HepG2 (cell line): ENCODE results near the gene RPS6KA3. TPM values are rescaled to one million over a fixed set of nuclear protein-coding genes. Genes with fewer than 3 reads are reported as not detected.

Experiments
- ATAC-seq: fragments of 200-7000 bp; cut with Tn5 transposase; 3 replicates; pipeline ENCODE4 v1.9.1; 2020; ENCODE audit warnings: mild to moderate bottlenecking, moderate library complexity
- BruUV-seq: library from RNA; stranded (reverse); fragments of 400-500 nt; replicated peaks from 2 replicates; lab custom pipeline; 2021; lab: Mats Ljungman, UMichigan
- CTCF ChIA-PET: fragments of 300-600 bp; formaldehyde crosslinking; extraction: SDS; loops from one replicate; lab custom pipeline; 2021; ENCODE audit warnings: low total read pairs, inconsistent platforms, low intra/inter-chr PET ratio; lab: Yijun Ruan, JAX
- POLR2A ChIA-PET: fragments of 350-600 bp; sonication (Branson Sonifier 250); formaldehyde crosslinking; loops from one replicate; lab custom pipeline; 2020; ENCODE audit warnings: antibody characterized with exemption, inconsistent platforms; lab: Yijun Ruan, JAX
- DNase-seq: peaks from one replicate; pipeline ENCODE4 v3.0.0-alpha.2; 2015; ENCODE audit warnings: low spot score
- FAIRE-seq: peaks from 3 replicates; lab custom pipeline; 2011; peaks lifted over from hg19 to GRCh38; lab: Jason Lieb, UNC
- H2AFZ ChIP-seq: one replicate; pipeline ENCODE4 v1.6.1; 2011; ENCODE audit warnings: low read length, inconsistent platforms
- H3K27ac ChIP-seq: fragments of 300-600 bp; 3 replicates; pipeline ENCODE4 v1.8.0; 2011; ENCODE audit warnings: mixed run types, mild to moderate bottlenecking, mixed read lengths, low read length, inconsistent platforms; ENCODE audit not compliant: insufficient read depth; ENCODE audit errors: extremely low read length
- H3K27me3 ChIP-seq, 2 experiments: fragments of 200-600 bp in 1 of 2; 2 replicates in 1 of 2; 3 replicates in 1 of 2; pipeline versions ENCODE4 v1.6.0 to v1.8.0; 2011; ENCODE audit warnings: low read length in 2 of 2, mild to moderate bottlenecking in 2 of 2, moderate library complexity in 2 of 2, inconsistent platforms in 1 of 2; ENCODE audit not compliant: insufficient read depth in 2 of 2, control insufficient read depth in 1 of 2
- H3K36me3 ChIP-seq, 2 experiments: fragments of 200-600 bp in 1 of 2; replicated peaks in 1 of 2; 2 replicates in 1 of 2; 3 replicates in 1 of 2; pipeline versions ENCODE4 v1.5.1 to v1.8.0; 2011; ENCODE audit warnings: low read length in 2 of 2, inconsistent platforms in 1 of 2; ENCODE audit not compliant: insufficient read depth in 2 of 2, control insufficient read depth in 1 of 2
- H3K4me1 ChIP-seq: 2 replicates; pipeline ENCODE4 v1.5.1; 2012; ENCODE audit warnings: low read length, inconsistent platforms; ENCODE audit not compliant: insufficient read depth
- H3K4me2 ChIP-seq: 2 replicates; pipeline ENCODE4 v1.6.0; 2011; ENCODE audit warnings: low read depth, low read length, inconsistent platforms
- H3K4me3 ChIP-seq, 3 experiments: fragments of 200-600 bp in 1 of 3; sonication (generic), shearing (Covaris generic) in 1 of 3; replicated peaks in 1 of 3; 2 replicates each; pipeline ENCODE4 v1.5.1; 2011 to 2016; ENCODE audit warnings: low read length in 3 of 3, inconsistent platforms in 2 of 3, low read depth in 2 of 3, mild to moderate bottlenecking in 2 of 3, control low read depth in 1 of 3, mixed read lengths in 1 of 3; ENCODE audit not compliant: insufficient read depth in 1 of 3
- H3K79me2 ChIP-seq: one replicate; pipeline ENCODE4 v1.6.1; 2011; ENCODE audit warnings: low read length, inconsistent platforms; ENCODE audit not compliant: insufficient read depth
- H3K9ac ChIP-seq: 2 replicates; pipeline ENCODE4 v1.6.0; 2011; ENCODE audit warnings: mild to moderate bottlenecking, low read depth, low read length, inconsistent platforms; ENCODE audit not compliant: insufficient read depth
- H3K9me3 ChIP-seq: 2 replicates; pipeline ENCODE4 v1.5.1; 2012; ENCODE audit warnings: mild to moderate bottlenecking, low read length
- H4K20me1 ChIP-seq: 2 replicates; pipeline ENCODE4 v1.6.0; 2011; ENCODE audit warnings: inconsistent platforms, mild to moderate bottlenecking, low read length, moderate library complexity; ENCODE audit not compliant: insufficient read depth
- CEBPB ChIP-seq: IDR thresholded peaks from 2 replicates; pipeline ENCODE4 v1.6.1; 2011; ENCODE audit warnings: low read depth, low read length, improper control_type of control experiment, borderline replicate concordance
- KDM5A ChIP-seq: fragments of 200-600 bp; sonication (generic); IDR thresholded peaks from 2 replicates; pipeline ENCODE4 v1.7.0; 2018; ENCODE audit warnings: antibody characterized with exemption, mild to moderate bottlenecking, low read length, borderline replicate concordance
- KLF11 ChIP-seq: IDR thresholded peaks from 2 replicates; pipeline ENCODE4 v1.6.1; 2016; ENCODE audit warnings: missing compliant biosample characterization
- KLF13 ChIP-seq: sonication (generic); formaldehyde crosslinking; IDR thresholded peaks from 2 replicates; pipeline ENCODE4 v1.4.0; 2020; ENCODE audit warnings: mild to moderate bottlenecking, missing genetic modification reagents
- KLF15 ChIP-seq: sonication (generic); formaldehyde crosslinking; IDR thresholded peaks from 2 replicates; pipeline ENCODE4 v1.8.1; 2023; ENCODE audit warnings: borderline replicate concordance, mild to moderate bottlenecking, inconsistent platforms, missing genetic modification reagents, mixed read lengths
- PLRG1 ChIP-seq: fragments of 450-650 bp; conservative IDR thresholded peaks from 2 replicates; pipeline ENCODE4 v1.6.1; 2016
- RELA ChIP-seq: sonication (generic); formaldehyde crosslinking; IDR thresholded peaks from 2 replicates; pipeline ENCODE4 v1.4.0; 2020; ENCODE audit warnings: missing genetic modification reagents
- SMYD3 ChIP-seq: sonication (generic); formaldehyde crosslinking; IDR thresholded peaks from 2 replicates; pipeline ENCODE4 v1.8.1; 2023; ENCODE audit warnings: mild to moderate bottlenecking, missing genetic modification reagents
- SRF ChIP-seq: IDR thresholded peaks from 2 replicates; pipeline ENCODE4 v1.6.1; 2011; ENCODE audit warnings: mild to moderate bottlenecking, low read depth, low read length, moderate library complexity
- ZNF713 ChIP-seq: sonication (generic); formaldehyde crosslinking; IDR thresholded peaks from 2 replicates; pipeline ENCODE4 v1.4.0; 2020; ENCODE audit warnings: mild to moderate bottlenecking, missing genetic modification reagents
- ZNF749 ChIP-seq: sonication (generic); formaldehyde crosslinking; IDR thresholded peaks from 2 replicates; pipeline ENCODE4 v1.8.0; 2022; ENCODE audit warnings: mild to moderate bottlenecking, missing genetic modification reagents, moderate library complexity, borderline replicate concordance
- ZSCAN31 ChIP-seq: sonication (generic); formaldehyde crosslinking; IDR thresholded peaks from 2 replicates; pipeline ENCODE4 v1.5.0; 2020; ENCODE audit warnings: low read depth, mild to moderate bottlenecking, missing genetic modification reagents
- WGBS: methylation state at CpG from one replicate; pipeline ENCODE4 v1.1.6; 2017; ENCODE audit warnings: low lambda C conversion rate; 5-methylcytosine and 5-hydroxymethylcytosine counted together
- in situ Hi-C: cut with HindIII; loops from 2 replicates; pipeline ENCODE4 v1.10.0; 2017; ENCODE audit warnings: low pct_unique_long_range_greater_than_20kb; ENCODE audit not compliant: extremely low pct_ligation_motif_present
- intact Hi-C: fragments of 100-400 bp; cut with micrococcal nuclease; formaldehyde crosslinking; loops from one replicate; pipeline ENCODE4 v1.10.0; 2022; ENCODE audit not compliant: unreplicated experiment
- polyA plus RNA-seq, 8 experiments: library from polyadenylated mRNA; depleted of rRNA in 3 of 8; stranded (reverse) in 7 of 8; unstranded in 1 of 8; fragments of >200 nt; fragmentation: Illumina TruSeq in 4 of 8; extraction: Trizol in 4 of 8; gene quantifications; 2 replicates each; pipeline versions ENCODE4 v1.2.1 to v1.2.3, GENCODE V29; 2011 to 2016; ENCODE audit warnings: low read depth in 4 of 8, missing spikeins in 1 of 8, mixed read lengths in 1 of 8; ENCODE audit not compliant: insufficient read depth in 1 of 8
- total RNA-seq, 5 experiments: library from RNA; depleted of rRNA; stranded (reverse); fragments of >200 nt; fragmentation: Illumina TruSeq; extraction: Trizol; gene quantifications; 2 replicates each; pipeline ENCODE4 v1.2.3, GENCODE V29; 2016; ENCODE audit warnings: low read depth in 1 of 5
- TF ChIP-seq, protein P1 (sequence below): sonication (generic); formaldehyde crosslinking; IDR thresholded peaks from 2 replicates; pipeline ENCODE4 v1.8.0; 2022; ENCODE audit warnings: mild to moderate bottlenecking, missing genetic modification reagents, moderate library complexity
- TF ChIP-seq, protein P2 (sequence below): sonication (generic); formaldehyde crosslinking; IDR thresholded peaks from 2 replicates; pipeline ENCODE4 v1.5.0; 2020; ENCODE audit warnings: missing genetic modification reagents
- TF ChIP-seq, protein P3 (sequence below): sonication (generic); formaldehyde crosslinking; IDR thresholded peaks from 2 replicates; pipeline ENCODE4 v1.4.0; 2020; ENCODE audit warnings: mild to moderate bottlenecking, missing genetic modification reagents

Gene RPS6KA3
- total and polyA plus RNA-seq, 2 of the 13 experiments (the other 11 are each of a cell fraction or from before 2014, with no cell fraction given), result 314 to 357 TPM

DNA sequence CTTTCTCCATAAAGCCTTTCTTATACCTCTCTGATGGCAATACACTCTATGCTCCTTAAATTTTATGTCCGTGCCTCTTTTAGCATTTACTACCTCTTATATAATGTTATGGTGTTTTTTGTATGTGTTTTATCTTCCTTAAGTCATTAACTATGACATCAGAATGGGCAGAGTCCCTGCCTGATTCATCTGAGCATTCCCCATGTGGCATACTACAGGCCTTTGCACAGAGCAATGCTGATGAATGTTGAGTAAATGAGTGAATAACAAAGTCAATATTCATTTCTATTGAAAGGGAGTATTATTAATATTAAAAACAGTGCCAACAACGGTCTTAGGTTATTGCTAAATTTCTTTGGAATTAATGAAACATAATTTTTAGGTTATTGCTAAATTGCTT lies 18.8 kb upstream of the RPS6KA3 start:
- Histone ChIP-seq H3K36me3 (no peaks in the 10 kb centered on the region), H3K9ac (no peak overlapping the region), H3K4me1 (peaks cover 7% of the 10 kb centered on the region; the same call in 1 of the 2 replicates), H2AFZ (no peak overlapping the region), H3K4me3 (no peak overlapping the region), H3K79me2 (no peaks in the 10 kb centered on the region), H3K9me3 (no peaks in the 10 kb centered on the region), H3K4me2 (no peak overlapping the region), H3K27ac (no peak overlapping the region), H4K20me1 (no peaks in the 10 kb centered on the region), H3K27me3 (no peaks in the 10 kb centered on the region)
- ChIA-PET POLR2A (no interaction called here), CTCF (no interaction called here)
- no TSS peak for BruUV-seq
- in situ Hi-C loops, result no loop called here
- no peak for ATAC-seq
- no peak for DNase-seq
- no peak for FAIRE-seq
- WGBS, result 69% methylated on average over 2 of the region's 2 CpGs
- intact Hi-C loops, result no loop called here
- TF ChIP-seq SMYD3 (CRISPR knock-in tag), result no peak
- TF ChIP-seq KLF15 (CRISPR knock-in tag), result no peak
- TF ChIP-seq ZNF713 (CRISPR knock-in tag), result no peak
- no peak for TF ChIP-seq ZNF749 (CRISPR knock-in tag)
- TF ChIP-seq, protein P1, sequence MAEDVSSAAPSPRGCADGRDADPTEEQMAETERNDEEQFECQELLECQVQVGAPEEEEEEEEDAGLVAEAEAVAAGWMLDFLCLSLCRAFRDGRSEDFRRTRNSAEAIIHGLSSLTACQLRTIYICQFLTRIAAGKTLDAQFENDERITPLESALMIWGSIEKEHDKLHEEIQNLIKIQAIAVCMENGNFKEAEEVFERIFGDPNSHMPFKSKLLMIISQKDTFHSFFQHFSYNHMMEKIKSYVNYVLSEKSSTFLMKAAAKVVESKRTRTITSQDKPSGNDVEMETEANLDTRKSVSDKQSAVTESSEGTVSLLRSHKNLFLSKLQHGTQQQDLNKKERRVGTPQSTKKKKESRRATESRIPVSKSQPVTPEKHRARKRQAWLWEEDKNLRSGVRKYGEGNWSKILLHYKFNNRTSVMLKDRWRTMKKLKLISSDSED (CRISPR knock-in tag), result no peak
- TF ChIP-seq KDM5A, result no peak
- TF ChIP-seq, all 625 proteins: peak for 0

DNA sequence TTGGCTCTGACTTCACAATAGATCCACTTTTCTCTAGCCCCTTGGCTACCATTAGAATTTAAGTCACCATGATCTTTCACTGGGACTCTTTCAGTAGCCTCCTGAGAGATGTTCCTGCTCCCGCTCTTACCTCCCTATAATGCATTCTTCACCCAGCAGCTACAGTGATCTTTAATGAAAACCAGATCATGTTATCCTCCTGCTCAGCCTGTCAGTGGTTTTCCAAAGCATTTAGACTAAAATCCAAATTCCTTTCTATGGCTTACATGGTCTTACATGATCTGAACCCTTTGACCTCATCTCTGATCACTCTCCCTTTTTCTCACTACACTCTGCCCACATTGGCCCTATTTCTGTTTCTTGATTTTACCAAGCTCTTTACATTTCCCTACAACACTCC lies 18.3 kb upstream of the RPS6KA3 start:
- H2AFZ ChIP-seq, result peak overlapping the region; percentile 3
- H3K27ac ChIP-seq, result no peak overlapping the region
- H3K27me3 ChIP-seq, result no peaks in the 10 kb centered on the region
- intact Hi-C loops, result no loop called here
- FAIRE-seq, result no peak
- no peaks in the 10 kb centered on the region for H3K9me3 ChIP-seq
- ATAC-seq, result no peak
- no peak overlapping the region for H3K9ac ChIP-seq
- no peaks in the 10 kb centered on the region for H3K36me3 ChIP-seq
- WGBS, result 100% methylated on average over 1 of the region's 1 CpG
- ChIA-PET CTCF (no interaction called here), POLR2A (no interaction called here)
- in situ Hi-C loops, result no loop called here
- H3K4me3 ChIP-seq, result no peak overlapping the region
- H4K20me1 ChIP-seq, result no peaks in the 10 kb centered on the region
- H3K4me2 ChIP-seq, result no peak overlapping the region
- no TSS peak for BruUV-seq
- no peaks in the 10 kb centered on the region for H3K79me2 ChIP-seq
- peaks cover 7% of the 10 kb centered on the region; the same call in 1 of the 2 replicates for H3K4me1 ChIP-seq
- DNase-seq, result no peak
- TF ChIP-seq, protein P2, sequence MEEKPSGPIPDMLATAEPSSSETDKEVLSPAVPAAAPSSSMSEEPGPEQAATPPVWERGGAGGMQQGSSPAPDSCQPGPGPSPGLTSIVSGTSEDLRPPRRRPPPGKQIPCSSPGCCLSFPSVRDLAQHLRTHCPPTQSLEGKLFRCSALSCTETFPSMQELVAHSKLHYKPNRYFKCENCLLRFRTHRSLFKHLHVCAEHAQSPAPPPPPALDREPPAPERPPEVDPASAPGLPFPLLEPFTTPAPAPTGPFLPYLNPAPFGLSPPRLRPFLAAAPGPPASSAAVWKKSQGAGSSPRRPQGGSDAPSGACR (CRISPR knock-in tag), result no peak
- TF ChIP-seq KLF13, result no peak
- TF ChIP-seq SRF, result no peak
- TF ChIP-seq ZSCAN31, result no peak
- TF ChIP-seq, protein P3, sequence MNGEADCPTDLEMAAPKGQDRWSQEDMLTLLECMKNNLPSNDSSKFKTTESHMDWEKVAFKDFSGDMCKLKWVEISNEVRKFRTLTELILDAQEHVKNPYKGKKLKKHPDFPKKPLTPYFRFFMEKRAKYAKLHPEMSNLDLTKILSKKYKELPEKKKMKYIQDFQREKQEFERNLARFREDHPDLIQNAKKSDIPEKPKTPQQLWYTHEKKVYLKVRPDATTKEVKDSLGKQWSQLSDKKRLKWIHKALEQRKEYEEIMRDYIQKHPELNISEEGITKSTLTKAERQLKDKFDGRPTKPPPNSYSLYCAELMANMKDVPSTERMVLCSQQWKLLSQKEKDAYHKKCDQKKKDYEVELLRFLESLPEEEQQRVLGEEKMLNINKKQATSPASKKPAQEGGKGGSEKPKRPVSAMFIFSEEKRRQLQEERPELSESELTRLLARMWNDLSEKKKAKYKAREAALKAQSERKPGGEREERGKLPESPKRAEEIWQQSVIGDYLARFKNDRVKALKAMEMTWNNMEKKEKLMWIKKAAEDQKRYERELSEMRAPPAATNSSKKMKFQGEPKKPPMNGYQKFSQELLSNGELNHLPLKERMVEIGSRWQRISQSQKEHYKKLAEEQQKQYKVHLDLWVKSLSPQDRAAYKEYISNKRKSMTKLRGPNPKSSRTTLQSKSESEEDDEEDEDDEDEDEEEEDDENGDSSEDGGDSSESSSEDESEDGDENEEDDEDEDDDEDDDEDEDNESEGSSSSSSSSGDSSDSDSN (CRISPR knock-in tag), result no peak
- no peak for TF ChIP-seq PLRG1
- TF ChIP-seq RELA (CRISPR knock-in tag), result no peak
- TF ChIP-seq CEBPB, result no peak
- no peak for TF ChIP-seq KLF11 (CRISPR knock-in tag)
